ENCODE results near the gene CTDSPL. TPM values are rescaled to one million over a fixed set of nuclear protein-coding genes. Genes with fewer than 3 reads are reported as not detected.

The CTDSPL gene
- total and polyA plus RNA-seq, 4 donors: 8.4 to 17.2 (median 14.2) TPM

DNA sequence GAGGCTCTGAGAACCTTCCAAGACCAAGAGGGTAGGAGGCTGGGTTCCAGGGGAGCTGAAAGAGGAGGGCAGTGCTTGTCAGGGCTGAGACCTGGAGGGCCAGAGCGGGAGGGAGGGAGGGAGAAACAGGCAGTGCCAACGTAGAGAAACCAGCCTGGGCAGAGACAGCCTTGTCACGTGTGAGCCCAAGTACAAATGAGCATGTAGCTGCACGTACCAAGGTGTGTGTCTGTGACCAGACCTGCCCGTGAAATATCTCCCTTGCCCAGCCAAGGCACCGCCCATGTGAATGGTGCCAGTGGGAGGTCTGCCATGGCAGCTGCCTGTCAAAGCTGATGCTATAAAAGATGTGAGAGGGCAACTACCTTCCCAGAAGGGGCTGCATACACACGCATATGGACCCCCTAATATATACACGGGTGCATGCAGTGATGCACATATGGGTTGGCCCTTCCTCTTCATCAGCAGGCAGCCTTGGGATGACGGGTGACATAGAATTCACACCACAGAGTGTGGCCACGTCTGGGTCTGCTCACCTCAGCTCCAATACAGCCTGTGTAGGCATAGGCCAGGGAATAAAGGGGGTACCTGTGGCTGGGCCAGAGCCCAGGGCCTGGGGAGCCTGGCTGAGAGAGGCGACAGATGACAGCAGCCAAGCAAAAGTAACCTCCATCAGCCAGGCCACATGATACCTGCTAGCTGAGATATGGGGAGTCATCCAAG lies 7.8 kb upstream of the CTDSPL start:
- no peak for DNase-seq (ENCODE audit: low spot score)
- H3K36me3 ChIP-seq (ENCODE audit: control insufficient read depth in 4 of 4, insufficient read depth in 3 of 4, low read depth in 1 of 4, low read length in 3 of 4): no peaks in the 10 kb centered on the region
- WGBS: 67% methylated on average over 11 of the region's 11 CpGs
- H3K27me3 ChIP-seq (ENCODE audit: control insufficient read depth in 4 of 4, insufficient read depth in 4 of 4, low read length in 3 of 4): no peaks in the 10 kb centered on the region
- H3K4me3 ChIP-seq (ENCODE audit: low read depth in 1 of 3, low read length in 3 of 3): no peak overlapping the region
- H3K9me3 ChIP-seq (ENCODE audit: control insufficient read depth in 4 of 4, low read length in 3 of 4): no peaks in the 10 kb centered on the region
- H3K9ac ChIP-seq (ENCODE audit: low read depth in 1 of 2, low read length in 2 of 2): no peak overlapping the region
- H3K4me1 ChIP-seq (ENCODE audit: control insufficient read depth in 4 of 4, insufficient read depth in 4 of 4, low read length in 3 of 4): peaks cover 2 to 19% (median 15%) of the 10 kb centered on the region in 4 donors
- H3K27ac ChIP-seq (ENCODE audit: low read depth in 1 of 2, low read length in 2 of 2): no peak overlapping the region
- TF ChIP-seq FOXA1 (IDR thresholded peaks at IDR 0.05) (no peak), TAF1 (conservative IDR thresholded peaks at IDR 0.05) (no peak), HNF4G (IDR thresholded peaks at IDR 0.05) (no peak), RXRA (IDR thresholded peaks at IDR 0.05) (no peak), RAD21 (IDR thresholded peaks at IDR 0.05) (no peak), GABPA (IDR thresholded peaks at IDR 0.05 in 1 of 2, conservative IDR thresholded peaks at IDR 0.05 in 1 of 2) (no peak), SP1 (IDR thresholded peaks at IDR 0.05) (no peak)
- TF ChIP-seq, protein P1, sequence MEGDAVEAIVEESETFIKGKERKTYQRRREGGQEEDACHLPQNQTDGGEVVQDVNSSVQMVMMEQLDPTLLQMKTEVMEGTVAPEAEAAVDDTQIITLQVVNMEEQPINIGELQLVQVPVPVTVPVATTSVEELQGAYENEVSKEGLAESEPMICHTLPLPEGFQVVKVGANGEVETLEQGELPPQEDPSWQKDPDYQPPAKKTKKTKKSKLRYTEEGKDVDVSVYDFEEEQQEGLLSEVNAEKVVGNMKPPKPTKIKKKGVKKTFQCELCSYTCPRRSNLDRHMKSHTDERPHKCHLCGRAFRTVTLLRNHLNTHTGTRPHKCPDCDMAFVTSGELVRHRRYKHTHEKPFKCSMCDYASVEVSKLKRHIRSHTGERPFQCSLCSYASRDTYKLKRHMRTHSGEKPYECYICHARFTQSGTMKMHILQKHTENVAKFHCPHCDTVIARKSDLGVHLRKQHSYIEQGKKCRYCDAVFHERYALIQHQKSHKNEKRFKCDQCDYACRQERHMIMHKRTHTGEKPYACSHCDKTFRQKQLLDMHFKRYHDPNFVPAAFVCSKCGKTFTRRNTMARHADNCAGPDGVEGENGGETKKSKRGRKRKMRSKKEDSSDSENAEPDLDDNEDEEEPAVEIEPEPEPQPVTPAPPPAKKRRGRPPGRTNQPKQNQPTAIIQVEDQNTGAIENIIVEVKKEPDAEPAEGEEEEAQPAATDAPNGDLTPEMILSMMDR (IDR thresholded peaks at IDR 0.05; ENCODE audit: low read depth, low read length, missing input control): no peak
- TF ChIP-seq, protein P2, sequence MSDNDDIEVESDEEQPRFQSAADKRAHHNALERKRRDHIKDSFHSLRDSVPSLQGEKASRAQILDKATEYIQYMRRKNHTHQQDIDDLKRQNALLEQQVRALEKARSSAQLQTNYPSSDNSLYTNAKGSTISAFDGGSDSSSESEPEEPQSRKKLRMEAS (IDR thresholded peaks at IDR 0.05): no peak

DNA sequence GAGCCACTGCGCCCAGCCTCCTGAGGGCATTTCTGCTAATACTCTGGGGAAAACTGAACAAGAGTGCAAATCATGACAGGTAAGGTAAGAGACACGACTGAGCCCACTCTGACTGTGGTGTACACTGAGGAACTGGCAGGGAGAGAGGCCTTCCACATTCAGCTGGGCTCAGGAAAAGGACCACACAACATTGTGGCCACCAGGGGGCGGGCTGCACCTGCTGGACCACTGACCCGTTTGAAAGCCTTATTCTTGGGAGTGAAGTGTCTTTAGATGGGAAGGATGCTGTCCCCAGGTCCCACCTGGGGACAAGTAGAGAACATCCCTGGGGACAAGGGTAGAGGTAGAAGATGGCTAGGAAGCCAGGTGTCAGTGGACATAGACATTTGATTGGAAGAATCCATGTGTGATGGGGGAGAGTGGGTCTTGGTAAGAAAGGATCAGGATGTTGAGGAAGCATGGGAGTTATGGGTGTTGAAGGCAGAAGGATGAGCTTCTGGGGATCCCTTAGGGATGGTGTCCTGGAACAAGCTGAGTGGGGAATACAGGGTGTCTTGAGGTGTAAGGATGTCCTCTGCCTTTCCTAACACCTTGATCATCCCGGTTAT lies 6.2 kb upstream of the CTDSPL start:
- peak; percentile 90 for DNase-seq (ENCODE audit: low spot score)
- H3K9ac ChIP-seq (ENCODE audit: low read depth in 1 of 2, low read length in 2 of 2): no peak overlapping the region
- H3K36me3 ChIP-seq (ENCODE audit: control insufficient read depth in 4 of 4, insufficient read depth in 3 of 4, low read depth in 1 of 4, low read length in 3 of 4): no peaks in the 10 kb centered on the region
- no peaks in the 10 kb centered on the region for H3K9me3 ChIP-seq (ENCODE audit: control insufficient read depth in 4 of 4, low read length in 3 of 4)
- H3K4me3 ChIP-seq (ENCODE audit: low read depth in 1 of 3, low read length in 3 of 3): no peak overlapping the region
- WGBS: 38% methylated on average over 5 of the region's 5 CpGs
- H3K4me1 ChIP-seq (ENCODE audit: control insufficient read depth in 4 of 4, insufficient read depth in 4 of 4, low read length in 3 of 4): peaks cover 4 to 27% (median 19%) of the 10 kb centered on the region in 4 donors
- no peak overlapping the region for H3K27ac ChIP-seq (ENCODE audit: low read depth in 1 of 2, low read length in 2 of 2)
- H3K27me3 ChIP-seq (ENCODE audit: control insufficient read depth in 4 of 4, insufficient read depth in 4 of 4, low read length in 3 of 4): no peaks in the 10 kb centered on the region
- TF ChIP-seq JUND (IDR thresholded peaks at IDR 0.05) (no peak), RAD21 (IDR thresholded peaks at IDR 0.05) (peak; percentile 99 to 100), EGR1 (IDR thresholded peaks at IDR 0.05; ENCODE audit: low read depth in 2 of 2) (no peak), NR2F2 (IDR thresholded peaks at IDR 0.05) (no peak), TAF1 (conservative IDR thresholded peaks at IDR 0.05) (no peak), GABPA (IDR thresholded peaks at IDR 0.05 in 1 of 2, conservative IDR thresholded peaks at IDR 0.05 in 1 of 2) (no peak), SP1 (IDR thresholded peaks at IDR 0.05) (no peak)
- TF ChIP-seq, protein P1 (IDR thresholded peaks at IDR 0.05; ENCODE audit: low read depth, low read length, missing input control): peak; percentile 91
- TF ChIP-seq, protein P3, sequence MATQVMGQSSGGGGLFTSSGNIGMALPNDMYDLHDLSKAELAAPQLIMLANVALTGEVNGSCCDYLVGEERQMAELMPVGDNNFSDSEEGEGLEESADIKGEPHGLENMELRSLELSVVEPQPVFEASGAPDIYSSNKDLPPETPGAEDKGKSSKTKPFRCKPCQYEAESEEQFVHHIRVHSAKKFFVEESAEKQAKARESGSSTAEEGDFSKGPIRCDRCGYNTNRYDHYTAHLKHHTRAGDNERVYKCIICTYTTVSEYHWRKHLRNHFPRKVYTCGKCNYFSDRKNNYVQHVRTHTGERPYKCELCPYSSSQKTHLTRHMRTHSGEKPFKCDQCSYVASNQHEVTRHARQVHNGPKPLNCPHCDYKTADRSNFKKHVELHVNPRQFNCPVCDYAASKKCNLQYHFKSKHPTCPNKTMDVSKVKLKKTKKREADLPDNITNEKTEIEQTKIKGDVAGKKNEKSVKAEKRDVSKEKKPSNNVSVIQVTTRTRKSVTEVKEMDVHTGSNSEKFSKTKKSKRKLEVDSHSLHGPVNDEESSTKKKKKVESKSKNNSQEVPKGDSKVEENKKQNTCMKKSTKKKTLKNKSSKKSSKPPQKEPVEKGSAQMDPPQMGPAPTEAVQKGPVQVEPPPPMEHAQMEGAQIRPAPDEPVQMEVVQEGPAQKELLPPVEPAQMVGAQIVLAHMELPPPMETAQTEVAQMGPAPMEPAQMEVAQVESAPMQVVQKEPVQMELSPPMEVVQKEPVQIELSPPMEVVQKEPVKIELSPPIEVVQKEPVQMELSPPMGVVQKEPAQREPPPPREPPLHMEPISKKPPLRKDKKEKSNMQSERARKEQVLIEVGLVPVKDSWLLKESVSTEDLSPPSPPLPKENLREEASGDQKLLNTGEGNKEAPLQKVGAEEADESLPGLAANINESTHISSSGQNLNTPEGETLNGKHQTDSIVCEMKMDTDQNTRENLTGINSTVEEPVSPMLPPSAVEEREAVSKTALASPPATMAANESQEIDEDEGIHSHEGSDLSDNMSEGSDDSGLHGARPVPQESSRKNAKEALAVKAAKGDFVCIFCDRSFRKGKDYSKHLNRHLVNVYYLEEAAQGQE (IDR thresholded peaks at IDR 0.05): no peak
- TF ChIP-seq, protein P4, sequence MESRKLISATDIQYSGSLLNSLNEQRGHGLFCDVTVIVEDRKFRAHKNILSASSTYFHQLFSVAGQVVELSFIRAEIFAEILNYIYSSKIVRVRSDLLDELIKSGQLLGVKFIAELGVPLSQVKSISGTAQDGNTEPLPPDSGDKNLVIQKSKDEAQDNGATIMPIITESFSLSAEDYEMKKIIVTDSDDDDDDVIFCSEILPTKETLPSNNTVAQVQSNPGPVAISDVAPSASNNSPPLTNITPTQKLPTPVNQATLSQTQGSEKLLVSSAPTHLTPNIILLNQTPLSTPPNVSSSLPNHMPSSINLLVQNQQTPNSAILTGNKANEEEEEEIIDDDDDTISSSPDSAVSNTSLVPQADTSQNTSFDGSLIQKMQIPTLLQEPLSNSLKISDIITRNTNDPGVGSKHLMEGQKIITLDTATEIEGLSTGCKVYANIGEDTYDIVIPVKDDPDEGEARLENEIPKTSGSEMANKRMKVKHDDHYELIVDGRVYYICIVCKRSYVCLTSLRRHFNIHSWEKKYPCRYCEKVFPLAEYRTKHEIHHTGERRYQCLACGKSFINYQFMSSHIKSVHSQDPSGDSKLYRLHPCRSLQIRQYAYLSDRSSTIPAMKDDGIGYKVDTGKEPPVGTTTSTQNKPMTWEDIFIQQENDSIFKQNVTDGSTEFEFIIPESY (IDR thresholded peaks at IDR 0.05): no peak
- TF ChIP-seq, protein P2 (IDR thresholded peaks at IDR 0.05): no peak
